Fibroblast of gingiva (primary cell): ENCODE results near the gene PLXNA2.

ENCODE experiments used
- DNase-seq: peaks from one replicate; pipeline ENCODE4 v3.0.0-alpha.2; 2011; ENCODE audit warnings: low read depth

PLXNA2 gene

DNA sequence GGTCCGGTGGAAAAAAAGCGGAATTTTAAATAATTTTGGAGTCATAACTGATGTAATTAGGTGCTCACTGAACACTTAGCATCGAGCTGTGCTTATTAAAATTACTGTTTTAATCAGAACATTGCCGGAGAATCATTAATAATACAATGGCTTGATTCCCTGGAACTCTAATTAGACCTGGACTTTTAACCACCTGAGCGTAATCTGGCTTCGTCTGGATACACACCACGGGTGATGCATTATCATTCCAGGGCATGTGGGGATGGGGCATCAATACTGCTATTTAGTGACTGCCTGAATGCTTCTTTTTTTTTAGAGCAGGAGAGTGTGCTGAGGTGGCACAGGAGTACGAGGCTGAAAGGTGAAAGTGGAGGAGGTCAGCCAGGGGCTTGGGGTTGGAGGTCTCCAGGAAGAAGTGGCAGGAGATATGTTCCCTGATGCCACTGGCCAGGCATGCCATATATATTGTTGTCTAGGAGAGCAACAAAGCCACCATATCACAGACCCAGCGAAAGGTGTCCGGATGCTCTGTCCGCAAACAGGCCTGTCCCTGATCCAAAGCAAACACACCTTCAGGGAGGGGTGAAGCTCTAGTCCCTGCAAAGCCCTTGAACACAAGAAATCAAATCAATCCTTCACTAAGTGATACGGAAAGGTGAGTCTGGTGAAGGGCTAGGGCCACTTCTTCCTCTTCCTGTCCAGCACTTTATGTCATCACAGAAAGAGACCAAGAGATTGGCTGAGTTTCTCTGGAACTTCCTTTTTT is 125.2 kb downstream of the PLXNA2 start:
- no peak for DNase-seq

GRCh38 chr1:208118306-208118705 is 125.9 kb downstream of the PLXNA2 start:
- DNase-seq, result no peak

DNA sequence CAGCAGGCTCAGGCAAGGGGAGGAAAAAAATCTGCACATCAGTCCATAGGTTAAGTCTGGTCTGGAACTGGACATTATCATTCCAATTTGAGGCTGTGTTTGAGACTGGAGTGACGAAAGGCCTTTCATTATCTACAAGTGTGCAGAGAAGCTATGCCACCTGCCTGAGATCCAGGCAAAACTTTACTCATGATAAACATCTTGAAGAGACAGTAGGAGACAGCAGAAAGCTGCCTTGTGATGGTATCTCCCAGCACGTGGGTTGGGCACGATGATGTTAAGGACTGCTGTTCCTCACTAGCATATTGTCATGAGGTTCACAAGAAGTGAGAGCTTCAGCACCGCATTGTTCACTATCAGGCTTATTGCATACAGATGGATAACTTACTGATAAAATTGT is 126.4 kb downstream of the PLXNA2 start:
- DNase-seq, result no peak

DNA sequence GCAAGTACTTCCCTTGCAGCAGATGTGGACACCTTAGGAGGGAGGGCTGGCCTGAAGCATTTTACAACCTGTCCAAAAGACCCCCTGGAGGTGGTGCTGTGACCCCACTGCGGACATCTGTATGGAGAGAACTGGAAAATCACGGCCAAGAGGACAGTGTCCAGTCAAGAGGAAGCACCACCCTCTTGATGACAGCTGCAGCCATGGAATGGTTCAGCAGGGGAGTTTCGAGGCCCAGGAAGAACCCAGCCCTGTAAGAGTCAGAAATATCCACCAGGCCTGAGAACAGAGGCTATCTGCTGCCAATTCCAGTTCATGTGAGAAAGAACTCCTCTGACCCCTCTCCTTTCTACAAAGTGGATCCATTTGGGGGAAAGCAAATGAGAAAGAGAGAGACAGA is 126.8 kb downstream of the PLXNA2 start:
- no peak for DNase-seq

DNA sequence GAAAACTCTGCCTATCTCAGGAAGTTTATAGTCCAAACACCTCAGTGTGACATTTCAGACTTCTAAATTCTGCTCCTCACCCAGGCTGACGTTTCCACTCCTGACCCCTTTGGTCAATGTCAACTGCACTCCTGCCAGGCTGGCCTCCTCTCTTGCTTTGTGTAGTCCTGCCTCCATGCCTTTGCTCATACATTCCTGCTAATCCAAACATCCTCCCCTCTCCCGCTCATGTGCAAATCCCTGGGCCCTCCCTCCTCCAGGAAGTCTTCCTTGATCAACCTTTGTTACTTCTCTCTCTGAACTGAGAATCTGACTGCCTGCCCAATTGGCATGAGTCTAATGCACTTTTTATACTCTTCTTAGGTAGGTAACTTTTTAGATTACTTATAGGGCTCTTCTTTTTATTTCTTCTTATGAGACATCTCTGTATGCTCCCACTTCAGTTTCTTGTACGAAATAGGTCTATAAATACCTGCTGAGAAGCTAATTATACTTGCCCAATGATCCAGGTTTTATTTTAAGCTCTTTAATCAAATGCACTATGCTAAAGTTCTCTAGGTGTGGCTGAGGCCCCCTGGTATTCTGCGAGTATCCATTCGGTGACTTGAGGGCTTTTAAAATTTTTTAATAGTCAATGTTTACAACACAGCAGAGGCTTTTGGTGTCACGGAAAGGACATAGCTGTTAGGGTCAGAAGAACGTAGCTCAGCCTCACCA is 128.1 kb downstream of the PLXNA2 start:
- DNase-seq, result no peak

DNA sequence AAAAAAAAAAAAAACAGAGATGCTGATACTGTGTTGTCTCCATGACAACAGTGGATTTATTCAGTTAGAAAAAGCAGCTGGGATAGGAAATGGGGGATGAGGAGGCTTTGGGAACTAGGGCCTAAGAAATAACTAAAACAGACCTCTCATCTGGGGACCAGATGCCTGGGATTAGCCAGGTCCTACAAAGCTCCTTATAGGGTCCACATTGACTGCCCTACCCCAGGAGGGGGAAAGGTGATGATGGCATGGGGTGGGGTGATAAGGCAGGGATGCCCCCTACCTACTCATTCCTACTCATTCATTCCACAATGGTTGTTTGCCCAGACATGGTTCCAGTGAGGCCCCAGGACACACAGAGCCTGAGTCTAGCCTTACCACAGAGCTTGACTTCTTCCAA is 131.2 kb downstream of the PLXNA2 start:
- DNase-seq, result no peak

DNA sequence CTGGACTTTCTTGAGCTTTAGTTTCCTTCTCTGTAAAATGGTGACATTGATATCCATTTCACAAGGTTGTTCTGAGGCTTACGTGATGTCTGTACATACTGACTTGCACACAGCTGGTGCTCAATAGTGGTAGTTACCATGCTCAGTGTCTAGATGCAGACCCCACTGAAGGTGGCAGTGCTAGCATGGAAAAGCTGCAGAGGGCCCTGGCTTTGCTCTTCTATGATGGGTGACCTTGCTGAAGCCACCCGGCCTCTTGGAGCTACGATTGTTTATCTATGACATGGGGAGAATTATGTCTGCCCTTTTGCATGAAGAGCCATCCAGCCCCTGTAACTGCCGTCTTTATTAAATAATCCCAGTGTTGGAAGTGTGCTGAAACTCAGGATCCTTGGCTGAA is 131.8 kb downstream of the PLXNA2 start:
- no peak for DNase-seq

- DNase-seq, result no peak
Measured at GRCh38 chr1:208111646-208112190, 132.5 kb downstream of the PLXNA2 start.

- no peak for DNase-seq
Measured at GRCh38 chr1:208110296-208110695, 133.9 kb downstream of the PLXNA2 start.

DNA sequence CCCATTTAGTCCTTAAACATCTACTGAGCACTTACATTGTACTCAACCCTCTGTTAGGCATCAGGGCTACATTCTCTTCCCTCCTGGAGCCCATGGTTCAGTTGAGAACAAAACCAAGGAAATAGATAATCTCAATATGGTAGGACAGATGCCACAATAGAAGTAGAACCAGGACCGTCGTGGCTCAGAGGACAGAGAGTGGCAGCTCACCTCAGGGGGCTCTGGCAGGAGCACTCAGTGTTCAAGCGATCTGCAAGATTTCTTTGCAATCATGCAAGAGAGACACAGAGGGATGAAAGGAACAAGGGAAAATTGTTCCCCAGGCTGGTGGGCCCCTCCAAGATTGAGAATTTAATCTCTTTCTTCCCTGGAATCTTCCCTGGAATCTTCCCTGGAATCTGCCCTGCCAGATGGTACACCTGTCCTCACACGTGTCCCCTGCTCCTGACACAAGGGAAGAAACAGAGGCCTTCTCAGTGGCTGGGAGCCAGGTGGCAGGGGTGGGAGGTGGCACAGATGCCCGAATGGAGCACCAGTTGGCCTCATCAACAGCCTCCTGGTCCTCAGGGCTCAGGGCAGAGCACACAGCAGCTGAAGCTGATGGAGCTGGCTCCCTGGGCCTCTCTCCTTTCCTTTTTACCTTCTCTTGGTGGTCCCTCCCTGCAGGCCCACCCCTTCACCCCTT is 135.4 kb downstream of the PLXNA2 start:
- DNase-seq, result no peak

DNA sequence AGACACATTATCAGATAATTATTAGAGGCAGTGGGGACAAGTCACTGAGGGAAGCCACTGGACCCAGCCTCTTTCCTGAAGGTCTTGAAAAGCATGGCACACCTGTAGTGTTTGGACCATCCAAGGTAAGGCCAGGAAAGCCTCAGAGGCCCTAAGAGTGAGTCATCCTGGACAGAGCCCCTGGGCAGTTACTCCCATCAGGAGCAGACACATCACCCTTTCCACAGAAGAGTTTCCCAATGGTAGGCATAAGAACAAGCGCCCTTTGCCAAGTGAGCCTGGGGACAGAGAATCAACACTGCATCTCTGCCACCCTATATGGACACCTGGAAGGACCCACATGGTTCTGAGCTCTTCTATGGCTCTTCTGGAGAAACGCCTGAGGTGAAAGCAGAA is 136.0 kb downstream of the PLXNA2 start:
- DNase-seq, result peak; percentile 38

DNA sequence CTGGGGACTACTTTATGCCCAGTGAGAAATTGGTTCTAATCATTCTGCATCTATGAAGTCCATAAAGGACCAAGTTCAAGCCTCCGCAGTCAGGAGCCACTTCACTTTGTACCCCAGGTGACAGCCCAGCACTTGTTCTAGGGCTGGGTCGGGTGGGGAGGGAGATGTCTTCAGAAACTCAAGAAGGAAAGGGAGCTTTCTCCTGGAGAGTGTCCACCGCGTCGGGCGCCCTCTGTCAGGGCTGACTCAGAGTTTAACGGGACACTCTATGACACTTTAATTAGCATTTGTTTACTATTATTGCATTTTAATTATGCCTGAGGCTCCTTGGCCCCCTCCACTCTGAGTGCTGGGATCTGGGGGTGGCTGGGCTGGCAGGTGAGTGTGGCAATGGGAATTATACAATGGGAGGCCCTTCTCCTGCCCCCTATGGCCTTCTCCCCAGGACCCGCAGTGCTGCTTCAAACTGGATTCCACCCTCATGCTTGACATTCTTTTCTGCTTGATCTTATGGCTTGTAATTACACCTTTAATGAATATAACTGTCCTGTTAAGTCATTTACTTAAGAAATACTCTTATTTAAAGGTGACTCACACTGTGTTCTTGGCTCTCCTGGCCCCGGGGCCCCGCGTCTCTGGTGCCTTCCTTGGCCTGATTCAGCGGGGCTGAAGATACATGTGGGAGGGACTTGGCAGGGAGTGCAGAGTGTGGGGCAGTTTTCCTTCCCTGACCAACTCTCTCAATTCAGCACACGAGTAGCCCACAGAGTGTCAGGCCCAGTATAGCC is 136.6 kb downstream of the PLXNA2 start:
- peak; percentile 50 for DNase-seq

DNA sequence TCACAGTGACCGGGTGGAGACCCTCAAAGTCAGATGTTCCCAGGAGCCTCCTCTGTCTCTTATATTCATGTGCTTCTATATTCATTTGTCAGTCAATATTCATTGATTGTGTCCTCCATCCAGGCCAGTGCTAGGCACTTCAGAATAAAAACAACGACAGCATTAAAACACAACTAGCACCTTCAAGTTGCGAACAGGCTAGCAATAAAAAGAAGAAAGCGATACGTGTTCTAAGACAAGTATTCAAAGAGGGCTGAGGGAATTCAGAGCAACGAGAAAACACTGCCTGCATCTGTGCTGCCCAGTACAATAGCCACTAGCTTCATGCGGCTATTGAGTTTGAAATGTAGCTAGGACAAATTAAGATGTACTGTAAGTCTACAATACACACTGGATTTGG is 138.0 kb downstream of the PLXNA2 start:
- DNase-seq, result no peak

DNA sequence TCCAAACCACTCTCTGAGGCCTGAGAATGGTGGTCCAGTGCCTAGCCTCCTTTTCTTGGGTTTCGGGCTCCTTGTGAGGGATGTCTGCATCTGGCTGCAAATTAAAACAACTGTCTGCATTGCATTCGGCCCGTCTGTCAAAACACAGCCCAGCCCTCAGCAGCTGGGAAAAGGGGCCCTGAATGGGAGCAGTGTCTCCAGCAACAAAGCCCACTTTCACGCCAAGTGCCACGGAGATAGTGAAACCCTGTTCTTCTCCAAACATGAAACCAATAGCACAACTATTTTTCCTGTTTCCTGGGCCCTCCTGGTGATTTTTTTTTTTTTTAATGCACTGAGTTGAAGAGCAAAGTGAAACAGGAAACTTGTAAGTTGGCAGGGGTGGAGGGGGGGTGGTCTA is 138.4 kb downstream of the PLXNA2 start:
- no peak for DNase-seq

DNA sequence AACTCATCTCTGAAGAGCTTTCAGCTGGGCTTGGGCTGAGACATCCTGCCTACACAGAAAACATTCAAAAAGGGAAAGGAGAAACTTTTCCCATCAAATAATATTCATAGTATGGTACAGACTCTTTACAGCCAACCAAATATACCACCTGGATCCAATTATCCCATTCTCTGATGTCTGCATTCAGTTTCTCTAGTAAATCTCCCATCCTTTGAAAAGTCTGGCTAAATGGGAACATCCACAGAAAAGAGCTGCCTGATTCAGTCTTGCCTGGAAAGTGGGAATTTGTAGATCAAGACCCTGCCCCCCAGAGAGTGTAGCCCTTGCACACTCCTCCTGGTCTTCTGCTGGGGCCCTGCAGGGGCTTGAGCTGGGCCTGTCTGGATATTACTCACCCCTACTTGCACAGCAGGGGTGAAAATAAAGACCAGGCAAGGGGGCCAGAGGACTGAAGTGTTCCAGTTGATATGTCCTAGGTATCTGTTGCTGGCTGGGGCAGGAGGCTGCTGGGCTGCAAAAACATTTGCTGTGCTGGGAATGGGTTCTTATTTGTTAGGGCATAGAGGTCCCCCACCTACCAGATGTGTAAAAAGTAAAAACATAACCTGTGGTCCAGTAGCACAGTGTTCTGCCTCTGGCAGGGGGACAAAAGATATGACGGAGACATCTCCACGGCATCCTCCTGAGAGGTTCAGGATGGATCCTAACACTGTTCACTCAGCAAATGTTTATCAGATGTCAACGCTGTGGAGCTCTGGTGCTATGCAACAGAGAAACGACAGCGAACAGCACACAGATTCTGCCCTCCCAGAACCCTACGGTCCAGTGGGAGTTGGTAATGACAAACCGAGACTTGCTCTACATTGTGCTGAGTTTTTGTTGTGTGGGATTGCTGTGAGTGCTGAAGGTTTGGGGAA is 140.3 kb downstream of the PLXNA2 start:
- no peak for DNase-seq

- peak; percentile 52 for DNase-seq
Measured at GRCh38 chr1:208101661-208102431, 142.3 kb downstream of the PLXNA2 start.

DNA sequence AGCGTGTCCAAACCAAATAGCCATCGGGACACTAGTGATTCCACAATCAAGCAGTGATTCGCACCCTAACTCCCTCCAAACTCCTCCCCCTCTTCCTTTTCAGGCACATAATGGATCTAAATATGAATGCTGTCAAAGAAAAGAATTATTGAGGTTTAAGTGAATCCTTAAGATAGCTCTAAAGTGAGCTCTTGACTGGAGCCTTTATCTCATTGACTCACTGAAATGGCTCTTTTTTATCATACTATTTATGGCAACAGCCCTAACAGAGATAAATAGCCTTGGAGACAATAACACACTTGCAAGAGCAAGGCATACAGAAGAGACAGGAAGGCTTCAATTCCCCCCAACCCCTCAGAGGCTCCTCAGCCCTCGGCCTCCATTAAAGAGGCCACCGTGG is 143.3 kb downstream of the PLXNA2 start:
- DNase-seq, result no peak

GRCh38 chr1:208100106-208100505 is 144.1 kb downstream of the PLXNA2 start:
- no peak for DNase-seq

DNA sequence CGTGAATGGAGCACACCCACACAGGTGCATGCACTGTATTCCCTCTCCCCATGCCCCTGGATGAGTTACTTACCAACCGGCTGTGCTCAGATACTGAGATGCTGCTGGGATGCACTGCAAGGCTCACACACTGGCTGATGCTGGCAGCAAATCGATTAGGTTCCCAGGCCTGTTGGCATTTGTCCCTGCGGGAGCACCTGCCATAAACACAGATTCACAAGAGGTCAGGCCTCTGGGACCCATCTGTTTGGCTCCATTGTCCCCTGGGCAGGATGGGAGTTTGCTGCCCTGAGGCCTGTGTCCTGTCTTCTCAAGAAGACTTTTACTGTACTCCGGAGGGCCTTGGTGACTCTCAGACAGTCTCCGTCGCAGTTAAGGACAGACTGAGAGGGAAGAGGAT is 145.4 kb downstream of the PLXNA2 start:
- DNase-seq, result no peak
